ENCODE measurements around the gene SLC19A1. TPM values are rescaled to one million over a fixed set of nuclear protein-coding genes. Genes with fewer than 3 reads are reported as not detected.

Gene SLC19A1
- total RNA-seq, 6 experiments from 2014 or later, result 4.5 to 24.5 (median 15.7) TPM

DNA sequence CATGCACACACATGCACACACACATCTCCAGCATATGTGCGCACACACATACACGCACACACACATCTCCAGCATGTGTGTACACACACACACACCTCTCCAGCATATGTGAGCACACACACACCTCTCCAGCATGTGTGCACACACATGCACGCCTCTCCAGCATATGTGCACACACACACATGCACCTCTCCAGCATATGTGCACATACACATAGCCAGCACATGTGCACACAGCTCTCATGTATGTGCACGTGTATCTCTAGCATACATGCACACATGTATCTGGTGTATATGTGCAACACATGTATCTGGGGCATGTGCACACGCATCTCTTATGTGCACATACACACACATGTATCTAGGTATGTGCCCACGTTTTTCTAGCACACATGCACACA lies 57.9 kb downstream of the SLC19A1 start:
- Histone ChIP-seq H3K4me1 (no peaks in the 10 kb centered on the region), H3K27me3 (no peaks in the 10 kb centered on the region), H3K36me3 (peaks cover 0 to 77% (median 34%) of the 10 kb centered on the region in 4 donors), H3K27ac (no peak overlapping the region), H3K9me3 (no peaks in the 10 kb centered on the region), H3K4me3 (no peak overlapping the region)
- WGBS (ENCODE audit: insufficient coverage, low coverage, low lambda C conversion rate, missing lambda C conversion rate), result 72% methylated on average over 6 of the region's 6 CpGs
- intact Hi-C loops (cut with DNase I), result no loop called here
- peak in 1 of 3 donors; percentile 6 for DNase-seq
- TF ChIP-seq, protein P1, sequence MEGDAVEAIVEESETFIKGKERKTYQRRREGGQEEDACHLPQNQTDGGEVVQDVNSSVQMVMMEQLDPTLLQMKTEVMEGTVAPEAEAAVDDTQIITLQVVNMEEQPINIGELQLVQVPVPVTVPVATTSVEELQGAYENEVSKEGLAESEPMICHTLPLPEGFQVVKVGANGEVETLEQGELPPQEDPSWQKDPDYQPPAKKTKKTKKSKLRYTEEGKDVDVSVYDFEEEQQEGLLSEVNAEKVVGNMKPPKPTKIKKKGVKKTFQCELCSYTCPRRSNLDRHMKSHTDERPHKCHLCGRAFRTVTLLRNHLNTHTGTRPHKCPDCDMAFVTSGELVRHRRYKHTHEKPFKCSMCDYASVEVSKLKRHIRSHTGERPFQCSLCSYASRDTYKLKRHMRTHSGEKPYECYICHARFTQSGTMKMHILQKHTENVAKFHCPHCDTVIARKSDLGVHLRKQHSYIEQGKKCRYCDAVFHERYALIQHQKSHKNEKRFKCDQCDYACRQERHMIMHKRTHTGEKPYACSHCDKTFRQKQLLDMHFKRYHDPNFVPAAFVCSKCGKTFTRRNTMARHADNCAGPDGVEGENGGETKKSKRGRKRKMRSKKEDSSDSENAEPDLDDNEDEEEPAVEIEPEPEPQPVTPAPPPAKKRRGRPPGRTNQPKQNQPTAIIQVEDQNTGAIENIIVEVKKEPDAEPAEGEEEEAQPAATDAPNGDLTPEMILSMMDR (IDR thresholded peaks at IDR 0.05), result no peak
- TF ChIP-seq POLR2A (IDR thresholded peaks at IDR 0.05), result no peak
- ATAC-seq, result no peak

DNA sequence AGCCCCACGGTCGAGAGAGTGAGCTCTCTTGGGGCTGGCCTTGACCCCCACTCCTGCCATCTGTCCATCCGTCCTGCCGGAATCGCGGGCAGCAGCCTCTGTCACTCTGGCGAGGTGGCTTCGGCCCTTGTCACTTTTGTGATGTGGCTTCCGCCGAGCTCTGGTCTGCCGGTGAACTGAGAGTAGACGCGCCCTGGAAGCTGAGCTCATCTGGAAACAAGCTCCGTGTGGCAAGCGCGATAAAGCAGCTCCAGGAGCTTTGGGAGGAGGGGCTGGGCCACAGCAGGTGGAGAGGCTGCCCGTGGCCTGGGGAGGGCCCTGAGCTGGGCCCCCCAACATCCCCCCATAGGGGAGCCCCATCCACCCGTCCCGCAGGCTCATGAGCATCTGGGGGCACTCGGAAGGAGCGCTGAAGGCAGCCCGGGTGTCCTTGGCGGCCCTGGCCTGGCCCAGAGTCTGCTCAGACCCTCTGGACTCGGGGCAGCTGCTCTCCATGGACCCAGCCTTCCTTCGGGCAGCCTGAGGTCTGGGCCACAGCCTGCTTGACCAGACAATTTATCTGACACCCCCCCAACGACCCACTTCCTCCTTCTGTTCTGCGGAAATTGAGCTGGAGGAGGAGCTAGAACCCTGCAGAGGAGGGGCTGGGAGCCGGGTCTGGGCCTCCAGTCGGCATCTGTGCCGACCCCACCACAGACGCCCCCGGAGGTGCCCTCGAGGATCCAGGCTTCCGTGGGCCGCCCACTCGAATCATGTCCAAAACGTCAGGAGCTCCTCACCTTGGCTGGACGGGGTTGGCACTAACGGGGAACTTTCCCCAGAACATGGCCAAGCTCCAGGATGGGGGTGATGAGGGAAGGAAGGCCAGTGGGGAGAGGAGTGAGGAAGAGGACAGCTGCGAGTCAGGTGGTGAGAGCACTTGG lies 59.1 kb downstream of the SLC19A1 start:
- H3K27ac ChIP-seq, result peak overlapping the region in 2 of 3 donors; percentile 54 to 65
- no peaks in the 10 kb centered on the region for H3K4me1 ChIP-seq
- no peaks in the 10 kb centered on the region for H3K27me3 ChIP-seq
- 51% methylated on average over 25 of the region's 40 CpGs for WGBS (ENCODE audit: insufficient coverage, low coverage, low lambda C conversion rate, missing lambda C conversion rate)
- ATAC-seq (peak; percentile 13 to 53 (median 22)), DNase-seq (peak in 1 of 3 donors; percentile 44)
- TF ChIP-seq POLR2A (IDR thresholded peaks at IDR 0.05), result no peak
- TF ChIP-seq, protein P1 (IDR thresholded peaks at IDR 0.05), result no peak
- peaks cover 0 to 77% (median 37%) of the 10 kb centered on the region in 4 donors for H3K36me3 ChIP-seq
- H3K4me3 ChIP-seq, result no peak overlapping the region
- no peaks in the 10 kb centered on the region for H3K9me3 ChIP-seq
- intact Hi-C loops (cut with DNase I), result no loop called here

DNA sequence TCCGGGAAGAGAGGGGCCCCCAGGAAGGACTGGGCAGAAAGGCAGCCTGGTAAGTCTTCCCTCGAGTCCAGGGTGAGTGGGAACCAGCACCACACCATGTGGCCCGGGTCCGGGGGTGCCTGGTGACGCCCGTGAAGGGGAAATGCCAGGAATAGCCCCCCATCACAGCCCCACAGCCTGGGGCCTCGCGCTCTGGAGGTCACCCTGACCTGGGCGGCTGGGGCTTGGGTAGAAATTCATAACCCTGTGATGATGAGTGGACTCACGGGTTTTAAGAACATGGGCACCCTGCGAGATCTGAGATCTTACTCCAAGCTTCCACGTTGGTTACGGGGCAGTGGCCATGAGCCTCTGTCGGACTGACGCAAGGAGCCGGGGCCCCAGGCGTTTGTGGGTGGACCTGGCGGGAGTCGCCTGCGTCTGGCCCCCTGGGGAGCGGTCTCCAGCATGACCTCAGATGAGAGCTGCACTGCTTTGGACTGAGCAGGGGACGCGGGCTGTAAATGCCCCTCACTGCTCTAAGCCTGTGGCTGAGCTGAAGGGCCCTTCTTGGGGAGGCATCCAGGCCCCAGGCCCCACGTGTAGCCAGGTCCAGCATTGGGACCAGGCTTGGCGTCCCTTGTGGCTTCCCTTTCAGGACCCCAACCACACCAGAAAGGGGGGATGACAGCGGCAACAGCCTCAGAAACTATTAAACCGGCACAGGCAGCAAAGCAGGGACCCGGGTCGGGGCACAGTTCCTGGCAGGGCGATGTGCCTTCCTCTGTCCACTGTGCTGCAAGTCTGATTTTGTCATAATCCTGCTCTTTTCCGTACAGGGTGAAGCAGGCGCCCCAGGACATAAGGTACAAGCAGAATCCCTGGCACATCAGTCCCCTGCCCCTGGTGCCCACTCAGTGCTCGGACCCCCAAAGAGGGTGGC lies 60.0 kb downstream of the SLC19A1 start:
- intact Hi-C loops (cut with DNase I), result no loop called here

DNA sequence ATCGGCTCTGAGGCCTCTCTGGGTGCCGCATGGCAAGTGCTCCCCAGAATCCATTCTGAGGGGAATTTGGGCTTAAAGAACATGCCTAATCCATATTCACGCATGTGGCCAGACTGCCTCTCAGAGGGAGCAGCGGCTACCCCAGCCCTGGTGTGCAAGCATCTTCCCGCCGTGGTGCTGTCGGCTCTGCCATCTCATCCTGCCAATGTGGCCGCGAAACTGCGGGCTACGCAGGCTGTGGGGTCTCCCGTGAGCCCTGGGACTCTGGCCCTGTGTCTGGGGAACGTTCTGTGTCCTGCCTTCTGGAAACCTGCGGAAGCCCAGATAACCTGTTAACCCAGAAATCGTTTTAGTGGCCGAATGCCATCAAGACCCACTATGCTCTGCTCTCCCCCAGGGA lies 60.7 kb downstream of the SLC19A1 start:
- H3K4me1 ChIP-seq, result peaks cover 0 to 5% (median 0%) of the 10 kb centered on the region in 4 donors
- no peak for ATAC-seq
- no peak for TF ChIP-seq POLR2A (IDR thresholded peaks at IDR 0.05)
- TF ChIP-seq, protein P1 (IDR thresholded peaks at IDR 0.05), result no peak
- no peak overlapping the region for H3K27ac ChIP-seq
- no peaks in the 10 kb centered on the region for H3K9me3 ChIP-seq
- 80% methylated on average over 1 of the region's 16 CpGs for WGBS (ENCODE audit: insufficient coverage, low coverage, low lambda C conversion rate, missing lambda C conversion rate)
- peak in 1 of 3 donors; percentile 27 for DNase-seq
- no peak overlapping the region for H3K4me3 ChIP-seq
- H3K36me3 ChIP-seq, result peaks cover 0 to 75% (median 36%) of the 10 kb centered on the region in 4 donors
- no peaks in the 10 kb centered on the region for H3K27me3 ChIP-seq
- intact Hi-C loops (cut with DNase I), result no loop called here

More for the DNA sequence above, 60.0 kb downstream of the SLC19A1 start:
- no peaks in the 10 kb centered on the region for H3K9me3 ChIP-seq
- ATAC-seq (no peak), DNase-seq (peak in 1 of 3 donors; percentile 18)
- WGBS (ENCODE audit: insufficient coverage, low coverage, low lambda C conversion rate, missing lambda C conversion rate), result 92% methylated on average over 4 of the region's 33 CpGs
- no peaks in the 10 kb centered on the region for H3K27me3 ChIP-seq
- TF ChIP-seq POLR2A (IDR thresholded peaks at IDR 0.05), result no peak
- TF ChIP-seq, protein P1 (IDR thresholded peaks at IDR 0.05), result no peak
- H3K27ac ChIP-seq, result peak overlapping the region in 2 of 3 donors; percentile 54 to 65
- peaks cover 0 to 5% (median 0%) of the 10 kb centered on the region in 4 donors for H3K4me1 ChIP-seq
- no peak overlapping the region for H3K4me3 ChIP-seq
- peaks cover 0 to 77% (median 37%) of the 10 kb centered on the region in 4 donors for H3K36me3 ChIP-seq

Measured in right lobe of liver (tissue), 6 donors.